Smooth muscle cell (in vitro differentiated cells): ENCODE data around the gene CIITA. TPM values are rescaled to one million over a fixed set of nuclear protein-coding genes. Genes with fewer than 3 reads are reported as not detected.

Experiments used
- DNase-seq: peaks from one replicate; lab custom pipeline; 2025; ENCODE audit not compliant: unreplicated experiment; lab: John Stamatoyannopoulos, UW
- H2AFZ ChIP-seq: fragments of 200-600 bp; sonication (generic); 2 replicates; pipeline ENCODE4 v1.6.0; 2016; ENCODE audit warnings: antibody characterized with exemption, low read depth, mild to moderate bottlenecking
- H3F3A ChIP-seq: fragments of 200-600 bp; sonication (generic); 2 replicates; pipeline ENCODE4 v1.6.0; 2017; ENCODE audit warnings: antibody characterized with exemption, low read depth
- H3K27ac ChIP-seq: fragments of 200-600 bp; sonication (generic); 2 replicates; pipeline ENCODE4 v1.5.1; 2016; ENCODE audit warnings: low read depth, mild to moderate bottlenecking
- H3K27me3 ChIP-seq: fragments of 200-600 bp; sonication (generic); 2 replicates; pipeline ENCODE4 v1.6.1; 2016; ENCODE audit warnings: low read depth, mild to moderate bottlenecking
- H3K36me3 ChIP-seq: fragments of 200-600 bp; sonication (generic); 2 replicates; pipeline ENCODE4 v1.5.1; 2016; ENCODE audit warnings: low read depth
- H3K4me1 ChIP-seq: fragments of 200-600 bp; sonication (generic); 2 replicates; pipeline ENCODE4 v1.5.1; 2016; ENCODE audit warnings: low read depth
- H3K4me2 ChIP-seq: fragments of 200-600 bp; sonication (generic); 2 replicates; pipeline ENCODE4 v1.6.0; 2016; ENCODE audit warnings: mild to moderate bottlenecking
- H3K4me3 ChIP-seq: fragments of 200-600 bp; sonication (generic); 2 replicates; pipeline ENCODE4 v1.5.1; 2016; ENCODE audit warnings: mild to moderate bottlenecking
- H3K79me2 ChIP-seq: fragments of 200-600 bp; sonication (generic); 2 replicates; pipeline ENCODE4 v1.6.0; 2016; ENCODE audit warnings: low read depth, mild to moderate bottlenecking
- H3K9ac ChIP-seq: fragments of 200-600 bp; sonication (generic); 2 replicates; pipeline ENCODE4 v1.6.0; 2016; ENCODE audit warnings: low read depth
- H3K9me3 ChIP-seq: fragments of 200-600 bp; sonication (generic); replicated peaks from 2 replicates; pipeline ENCODE4 v1.5.1; 2016; ENCODE audit warnings: low read depth
- H4K20me1 ChIP-seq: fragments of 200-600 bp; sonication (generic); 2 replicates; pipeline ENCODE4 v1.6.0; 2016; ENCODE audit warnings: low read depth
- WGBS: methylation state at CpG from one replicate; pipeline ENCODE4 v1.1.7; 2016; ENCODE audit warnings: low lambda C conversion rate; 5-methylcytosine and 5-hydroxymethylcytosine counted together
- polyA plus RNA-seq: library from polyadenylated mRNA; unstranded; fragments of >200 nt; fragmentation: Nextera tagmentation; extraction: Ambion mirVana; gene quantifications from 2 replicates; pipeline ENCODE4 v1.2.1, GENCODE V29; 2016
- total RNA-seq: library from RNA; depleted of rRNA; stranded (reverse); fragments of >200 nt; gene quantifications from 2 replicates; pipeline ENCODE4 v1.2.3, GENCODE V29; 2014
- TF ChIP-seq, protein P1 (sequence below): fragments of 200-600 bp; sonication (generic); IDR thresholded peaks from 2 replicates; pipeline ENCODE4 v1.5.1; 2017; ENCODE audit warnings: borderline replicate concordance, mild to moderate bottlenecking, antibody characterized with exemption; ENCODE audit not compliant: insufficient read depth, poor library complexity, severe bottlenecking

The CIITA gene
- total and polyA plus RNA-seq, 2 experiments from 2014 or later: 0.31 TPM; not detected in 1

DNA sequence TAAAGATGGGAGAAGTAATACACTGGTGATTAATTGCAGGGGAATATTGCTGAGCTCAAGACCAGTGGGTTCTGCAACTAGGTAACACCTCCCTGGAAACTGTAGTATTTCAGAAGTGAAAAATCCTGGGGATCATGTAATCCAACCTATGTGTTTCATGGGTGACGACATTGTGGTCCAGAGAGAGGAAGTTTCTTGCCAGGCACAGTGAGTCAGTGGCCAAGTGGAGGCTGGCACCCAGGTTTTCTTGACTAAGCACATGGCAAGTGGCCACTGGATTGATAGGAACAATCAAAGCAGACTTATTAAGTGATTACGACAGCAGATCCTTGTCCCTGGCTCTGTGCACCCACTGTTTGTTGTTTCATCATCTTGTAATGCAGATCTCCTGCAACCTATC is 14.6 kb upstream of the CIITA start:
- Histone ChIP-seq H3K4me3 (no peak overlapping the region), H3K4me2 (no peak overlapping the region), H3F3A (no peaks in the 10 kb centered on the region), H3K9me3 (no peaks in the 10 kb centered on the region), H3K79me2 (no peaks in the 10 kb centered on the region), H3K36me3 (no peaks in the 10 kb centered on the region), H3K9ac (no peak overlapping the region), H3K27ac (no peak overlapping the region), H3K27me3 (peaks cover 36% of the 10 kb centered on the region), H4K20me1 (no peaks in the 10 kb centered on the region), H3K4me1 (no peaks in the 10 kb centered on the region), H2AFZ (no peak overlapping the region)
- TF ChIP-seq, protein P1, sequence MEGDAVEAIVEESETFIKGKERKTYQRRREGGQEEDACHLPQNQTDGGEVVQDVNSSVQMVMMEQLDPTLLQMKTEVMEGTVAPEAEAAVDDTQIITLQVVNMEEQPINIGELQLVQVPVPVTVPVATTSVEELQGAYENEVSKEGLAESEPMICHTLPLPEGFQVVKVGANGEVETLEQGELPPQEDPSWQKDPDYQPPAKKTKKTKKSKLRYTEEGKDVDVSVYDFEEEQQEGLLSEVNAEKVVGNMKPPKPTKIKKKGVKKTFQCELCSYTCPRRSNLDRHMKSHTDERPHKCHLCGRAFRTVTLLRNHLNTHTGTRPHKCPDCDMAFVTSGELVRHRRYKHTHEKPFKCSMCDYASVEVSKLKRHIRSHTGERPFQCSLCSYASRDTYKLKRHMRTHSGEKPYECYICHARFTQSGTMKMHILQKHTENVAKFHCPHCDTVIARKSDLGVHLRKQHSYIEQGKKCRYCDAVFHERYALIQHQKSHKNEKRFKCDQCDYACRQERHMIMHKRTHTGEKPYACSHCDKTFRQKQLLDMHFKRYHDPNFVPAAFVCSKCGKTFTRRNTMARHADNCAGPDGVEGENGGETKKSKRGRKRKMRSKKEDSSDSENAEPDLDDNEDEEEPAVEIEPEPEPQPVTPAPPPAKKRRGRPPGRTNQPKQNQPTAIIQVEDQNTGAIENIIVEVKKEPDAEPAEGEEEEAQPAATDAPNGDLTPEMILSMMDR: no peak
- DNase-seq: no peak
- 92% methylated on average over 2 of the region's 2 CpGs for WGBS

DNA sequence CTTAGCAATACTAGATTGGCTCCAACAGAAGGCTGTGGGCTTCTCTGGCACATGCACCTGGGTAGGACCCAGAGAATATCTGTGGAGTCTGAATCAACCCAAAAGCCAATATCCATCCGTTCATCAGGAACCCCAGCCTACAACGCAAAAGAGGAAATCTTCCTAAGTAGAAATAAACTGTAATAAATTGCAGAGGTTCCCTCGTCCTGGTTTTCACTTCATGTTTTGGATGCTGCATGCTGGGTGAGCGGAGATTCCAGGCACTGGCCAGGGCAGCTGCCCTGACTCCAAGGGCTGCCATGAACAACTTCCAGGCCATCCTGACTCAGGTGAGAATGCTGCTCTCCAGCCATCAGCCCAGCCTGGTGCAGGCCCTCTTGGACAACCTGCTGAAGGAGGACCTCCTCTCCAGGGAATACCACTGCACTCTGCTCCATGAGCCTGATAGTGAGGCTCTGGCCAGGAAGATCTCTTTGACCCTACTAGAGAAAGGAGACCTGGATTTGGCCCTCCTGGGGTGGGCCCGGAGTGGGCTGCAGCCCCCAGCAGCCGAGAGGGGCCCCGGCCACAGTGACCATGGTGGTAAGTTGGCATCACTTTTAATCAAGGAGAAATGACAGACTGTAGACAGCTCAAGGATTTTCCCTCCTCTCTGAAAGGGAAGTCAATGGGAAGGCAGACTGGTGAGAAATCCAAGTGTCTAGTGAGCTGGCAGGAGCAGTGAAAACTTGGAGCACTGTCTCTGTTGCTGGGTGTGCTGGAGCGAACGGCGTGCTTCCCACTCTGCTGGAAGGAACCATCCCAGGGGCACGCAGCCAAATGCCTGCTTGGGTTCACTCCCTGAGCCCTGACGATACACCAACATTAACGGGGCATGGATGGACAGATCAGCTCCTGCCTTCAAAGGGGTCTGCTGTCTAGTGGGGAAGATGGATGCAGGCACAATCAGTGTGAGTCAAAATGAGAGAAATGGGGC is 10.7 kb upstream of the CIITA start:
- 90% methylated on average over 13 of the region's 13 CpGs for WGBS

DNA sequence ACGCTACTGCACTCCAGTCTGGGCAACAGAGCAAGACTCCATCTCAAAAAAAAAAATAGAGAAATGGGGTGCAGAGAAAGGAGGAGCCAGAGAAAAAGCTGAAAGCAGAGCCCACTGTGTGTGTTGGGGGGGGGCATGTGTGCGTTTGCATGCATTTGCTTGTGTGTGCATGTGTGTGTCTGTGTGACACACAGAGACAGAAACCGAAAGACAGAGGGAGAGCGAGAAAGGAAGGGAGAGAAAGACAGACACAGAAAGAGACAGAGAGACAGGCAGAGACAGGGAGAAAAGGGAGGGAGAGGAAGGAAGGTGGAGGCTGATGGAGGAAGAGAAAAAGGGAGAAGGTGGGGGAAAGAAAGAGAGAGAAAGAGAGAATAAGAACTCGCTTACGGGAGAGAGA is 9.8 kb upstream of the CIITA start:
- no peak overlapping the region for H3K4me2 ChIP-seq
- H3K4me3 ChIP-seq: no peak overlapping the region
- peaks cover 33% of the 10 kb centered on the region for H3K27me3 ChIP-seq
- H3K9me3 ChIP-seq: no peaks in the 10 kb centered on the region
- no peak overlapping the region for H2AFZ ChIP-seq
- H3K4me1 ChIP-seq: no peaks in the 10 kb centered on the region
- H3K79me2 ChIP-seq: no peaks in the 10 kb centered on the region
- H3K36me3 ChIP-seq: no peaks in the 10 kb centered on the region
- no peaks in the 10 kb centered on the region for H3F3A ChIP-seq
- no peak overlapping the region for H3K9ac ChIP-seq
- no peak for DNase-seq
- TF ChIP-seq, protein P1: no peak
- no peak overlapping the region for H3K27ac ChIP-seq
- H4K20me1 ChIP-seq: no peaks in the 10 kb centered on the region
- WGBS: 92% methylated on average over 6 of the region's 6 CpGs

More for the DNA sequence above, 10.7 kb upstream of the CIITA start:
- no peaks in the 10 kb centered on the region for H3K36me3 ChIP-seq
- H3K79me2 ChIP-seq: no peaks in the 10 kb centered on the region
- no peak for DNase-seq
- H3K27me3 ChIP-seq: peaks cover 37% of the 10 kb centered on the region
- H3K9me3 ChIP-seq: no peaks in the 10 kb centered on the region
- H3K9ac ChIP-seq: no peak overlapping the region
- TF ChIP-seq, protein P1: no peak
- no peak overlapping the region for H3K4me2 ChIP-seq
- no peaks in the 10 kb centered on the region for H3F3A ChIP-seq
- H4K20me1 ChIP-seq: no peaks in the 10 kb centered on the region
- no peak overlapping the region for H2AFZ ChIP-seq
- no peak overlapping the region for H3K27ac ChIP-seq
- no peak overlapping the region for H3K4me3 ChIP-seq
- H3K4me1 ChIP-seq: no peaks in the 10 kb centered on the region
